Measurements from ENCODE around the gene SHKBP1. TPM values are rescaled to one million over a fixed set of nuclear protein-coding genes. Genes with fewer than 3 reads are reported as not detected.
A peak's percentile ranks its signal among the peaks of the same experiment; 100 is the strongest.
"Not testable (repeated sequence)": the region's sequence is repeated elsewhere in the genome, so short reads cannot be mapped to it uniquely, and the experiment has no call there.

The SHKBP1 gene
- total RNA-seq, 1 experiment from 2014 or later, result 66.3 TPM

- no peak for DNase-seq (ENCODE audit: low read depth)
Measured at GRCh38 chr19:40555978-40556689, 20.5 kb upstream of the SHKBP1 start.

- DNase-seq (ENCODE audit: low read depth), result no peak
Measured at GRCh38 chr19:40556953-40557530, 19.6 kb upstream of the SHKBP1 start.

- no peak for DNase-seq (ENCODE audit: low read depth)
Measured at GRCh38 chr19:40559394-40559793, 17.3 kb upstream of the SHKBP1 start.

- DNase-seq (ENCODE audit: low read depth), result no peak
Measured at GRCh38 chr19:40560092-40560507, 16.6 kb upstream of the SHKBP1 start.

GRCh38 chr19:40561947-40562346 is 14.7 kb upstream of the SHKBP1 start:
- DNase-seq (ENCODE audit: low read depth), result no peak

GRCh38 chr19:40564535-40564934 is 12.1 kb upstream of the SHKBP1 start:
- DNase-seq (ENCODE audit: low read depth), result not testable (repeated sequence)

- DNase-seq (ENCODE audit: low read depth), result no peak
Measured at GRCh38 chr19:40565355-40565754, 11.3 kb upstream of the SHKBP1 start.

- DNase-seq (ENCODE audit: low read depth), result no peak
Measured at GRCh38 chr19:40565910-40566495, 10.7 kb upstream of the SHKBP1 start.

GRCh38 chr19:40567040-40567749 is 9.5 kb upstream of the SHKBP1 start:
- DNase-seq (ENCODE audit: low read depth), result no peak

- DNase-seq (ENCODE audit: low read depth), result no peak
Measured at GRCh38 chr19:40567750-40568494, 8.8 kb upstream of the SHKBP1 start.

- DNase-seq (ENCODE audit: low read depth), result peak; percentile 99
Measured at GRCh38 chr19:40570313-40571004, 6.2 kb upstream of the SHKBP1 start.

GRCh38 chr19:40571005-40571318 is 5.7 kb upstream of the SHKBP1 start:
- DNase-seq (ENCODE audit: low read depth), result no peak

GRCh38 chr19:40571831-40572495 is 4.7 kb upstream of the SHKBP1 start:
- DNase-seq (ENCODE audit: low read depth), result no peak

GRCh38 chr19:40575326-40575725 is 1.3 kb upstream of the SHKBP1 start:
- DNase-seq (ENCODE audit: low read depth), result no peak

- no peak for DNase-seq (ENCODE audit: low read depth)
Measured at GRCh38 chr19:40576151-40576584, 505 bp upstream of the SHKBP1 start.

- peak; percentile 50 for DNase-seq (ENCODE audit: low read depth)
Measured at GRCh38 chr19:40578442-40578908, 1.8 kb downstream of the SHKBP1 start.

- DNase-seq (ENCODE audit: low read depth), result no peak
Measured at GRCh38 chr19:40580619-40581018, 3.9 kb downstream of the SHKBP1 start.

GRCh38 chr19:40581531-40581930 is 4.9 kb downstream of the SHKBP1 start:
- DNase-seq (ENCODE audit: low read depth), result no peak

GRCh38 chr19:40582467-40582866 is 5.8 kb downstream of the SHKBP1 start:
- no peak for DNase-seq (ENCODE audit: low read depth)

- no peak for DNase-seq (ENCODE audit: low read depth)
Measured at GRCh38 chr19:40583283-40583682, 6.6 kb downstream of the SHKBP1 start.

GRCh38 chr19:40584007-40584406 is 7.3 kb downstream of the SHKBP1 start:
- no peak for DNase-seq (ENCODE audit: low read depth)

All from M059J (cell line).